ENCODE results near the gene PTPRG. TPM values are rescaled to one million over a fixed set of nuclear protein-coding genes. Genes with fewer than 3 reads are reported as not detected.

Gene PTPRG
- total and polyA plus RNA-seq, 2 donors (not counting 3 experiments of a cell fraction or from before 2014, with no cell fraction given), result 8.9 to 39.1 TPM

GRCh38 chr3:61568127-61568526, 6.8 kb downstream of the PTPRG start:
- H3K9ac ChIP-seq (replicated peaks; ENCODE audit: extremely low read depth, insufficient read depth, low read length), result no peak overlapping the region
- dilution Hi-C loops (cut with MboI; ENCODE audit: extremely low pct_ligation_motif_present, low sequenced_read_pairs), result no loop called here
- H3K79me2 ChIP-seq (ENCODE audit: control insufficient read depth, insufficient read depth, low read length), result peaks cover 20% of the 10 kb centered on the region
- no peaks in the 10 kb centered on the region for H3K9me1 ChIP-seq (replicated peaks; ENCODE audit: control insufficient read depth, extremely low read depth, insufficient read depth, low read length)
- CTCF ChIA-PET, result interaction anchor here (16.1 kb wide), 1 partner anchor 619 kb away, joined by 182 read pairs; no protein-coding TSS in a partner anchor
- H3K4me2 ChIP-seq (ENCODE audit: insufficient read depth, low read length), result no peak overlapping the region
- FAIRE-seq (no peak), DNase-seq (ENCODE audit: low read depth, low spot score) (no peak)
- BruUV-seq (replicated peaks), result no TSS peak
- H3K4me1 ChIP-seq (ENCODE audit: control insufficient read depth, extremely low read depth, insufficient read depth, low read length), result peaks cover 19% of the 10 kb centered on the region
- no peaks in the 10 kb centered on the region for H4K20me1 ChIP-seq (replicated peaks; ENCODE audit: control insufficient read depth, extremely low read depth, insufficient read depth, low read length)
- no peaks in the 10 kb centered on the region for H3K36me3 ChIP-seq (ENCODE audit: control insufficient read depth in 2 of 2, extremely low read depth in 1 of 2, insufficient read depth in 2 of 2, low read length in 2 of 2)
- H3K27ac ChIP-seq (ENCODE audit: insufficient read depth, low read depth, low read length), result no peak overlapping the region
- no peak overlapping the region for H3K4me3 ChIP-seq (replicated peaks in 1 of 3; ENCODE audit: insufficient read depth in 1 of 3, low read depth in 1 of 3, low read length in 3 of 3)
- intact Hi-C loops (cut with micrococcal nuclease), result no loop called here
- H3K9me3 ChIP-seq (replicated peaks; ENCODE audit: control insufficient read depth, insufficient read depth, low read length), result no peaks in the 10 kb centered on the region
- H2AFZ ChIP-seq (ENCODE audit: low read depth, low read length), result no peak overlapping the region
- POLR2A ChIA-PET, result no interaction called here
- TF ChIP-seq FOS (IDR thresholded peaks at IDR 0.05; ENCODE audit: borderline replicate concordance, insufficient read depth, low read length) (no peak), CTCF (IDR thresholded peaks at IDR 0.05; ENCODE audit: extremely low read depth in 1 of 2, insufficient read depth in 1 of 2, low read depth in 1 of 2, low read length in 2 of 2) (no peak), MYC (IDR thresholded peaks at IDR 0.05; ENCODE audit: low read depth, low read length) (no peak), POLR2AphosphoS5 (IDR thresholded peaks at IDR 0.05; ENCODE audit: insufficient read depth, low read depth, low read length) (no peak), POLR2A (IDR thresholded peaks at IDR 0.05; ENCODE audit: low read depth, low read length) (no peak), GATA2 (IDR thresholded peaks at IDR 0.05; ENCODE audit: insufficient read depth, insufficient read length, low read depth, low read length) (no peak), JUN (IDR thresholded peaks at IDR 0.05; ENCODE audit: borderline replicate concordance, insufficient read depth, insufficient read length, low read depth) (no peak), EZH2 (IDR thresholded peaks at IDR 0.05; ENCODE audit: borderline replicate concordance, low read depth, low read length, severe bottlenecking) (no peak)
- no peaks in the 10 kb centered on the region for H3K27me3 ChIP-seq (ENCODE audit: control insufficient read depth in 2 of 2, insufficient read depth in 2 of 2, low read length in 2 of 2)
